ENCODE measurements around the gene HSPB9.

- TF ChIP-seq NFE2L1 (CRISPR knock-in tag; IDR thresholded peaks at IDR 0.05) (no peak), ATF6 (CRISPR knock-in tag; IDR thresholded peaks at IDR 0.05) (no peak), CTCF (IDR thresholded peaks at IDR 0.05) (no peak), ZBTB21 (CRISPR knock-in tag; IDR thresholded peaks at IDR 0.05; ENCODE audit: borderline replicate concordance) (no peak), USF1 (CRISPR knock-in tag; IDR thresholded peaks at IDR 0.05) (no peak)
Observed at GRCh38 chr17:42130310-42130936, 7.8 kb downstream of the HSPB9 start.
